ENCODE measurements around the gene SLC5A10. TPM values are rescaled to one million over a fixed set of nuclear protein-coding genes. Genes with fewer than 3 reads are reported as not detected.

SLC5A10 gene
- total and polyA plus RNA-seq, 2 donors = 0.05 TPM; not detected in 1

- no peak overlapping the region for H3K27ac ChIP-seq (ENCODE audit: low read depth)
- WGBS = 89% methylated on average over 9 of the region's 9 CpGs
- no peak for DNase-seq (ENCODE audit: extremely low spot score)
- H3K4me3 ChIP-seq (ENCODE audit: low read depth, low read length) = no peak overlapping the region
- no peaks in the 10 kb centered on the region for H3K36me3 ChIP-seq (ENCODE audit: insufficient read depth)
- no peaks in the 10 kb centered on the region for H3K4me1 ChIP-seq (ENCODE audit: insufficient read depth)
Measured at GRCh38 chr17:18988546-18989173, 36.7 kb downstream of the SLC5A10 start.

- Histone ChIP-seq H3K4me3 (ENCODE audit: low read depth, low read length) (no peak overlapping the region), H3K27ac (ENCODE audit: low read depth) (no peak overlapping the region), H3K4me1 (ENCODE audit: insufficient read depth) (no peaks in the 10 kb centered on the region), H3K36me3 (ENCODE audit: insufficient read depth) (no peaks in the 10 kb centered on the region)
- DNase-seq (ENCODE audit: extremely low spot score) = no peak
- WGBS = 92% methylated on average over 6 of the region's 6 CpGs
Measured at GRCh38 chr17:18990331-18990730, 38.4 kb downstream of the SLC5A10 start.

- WGBS = 94% methylated on average over 20 of the region's 20 CpGs
- Histone ChIP-seq H3K36me3 (ENCODE audit: insufficient read depth) (no peaks in the 10 kb centered on the region), H3K27ac (ENCODE audit: low read depth) (no peak overlapping the region), H3K4me1 (ENCODE audit: insufficient read depth) (no peaks in the 10 kb centered on the region), H3K4me3 (ENCODE audit: low read depth, low read length) (no peak overlapping the region)
- no peak for DNase-seq (ENCODE audit: extremely low spot score)
Measured at GRCh38 chr17:18991531-18992315, 39.8 kb downstream of the SLC5A10 start.

GRCh38 chr17:18992454-18993130 is 40.6 kb downstream of the SLC5A10 start:
- Histone ChIP-seq H3K4me1 (ENCODE audit: insufficient read depth) (no peaks in the 10 kb centered on the region), H3K4me3 (ENCODE audit: low read depth, low read length) (no peak overlapping the region), H3K27ac (ENCODE audit: low read depth) (no peak overlapping the region), H3K36me3 (ENCODE audit: insufficient read depth) (no peaks in the 10 kb centered on the region)
- 87% methylated on average over 22 of the region's 22 CpGs for WGBS
- no peak for DNase-seq (ENCODE audit: extremely low spot score)

- no peak for DNase-seq (ENCODE audit: extremely low spot score)
- Histone ChIP-seq H3K36me3 (ENCODE audit: insufficient read depth) (no peaks in the 10 kb centered on the region), H3K4me3 (ENCODE audit: low read depth, low read length) (no peak overlapping the region), H3K4me1 (ENCODE audit: insufficient read depth) (no peaks in the 10 kb centered on the region), H3K27ac (ENCODE audit: low read depth) (no peak overlapping the region)
- 59% methylated on average over 16 of the region's 16 CpGs for WGBS
Measured at GRCh38 chr17:18993905-18994526, 42.1 kb downstream of the SLC5A10 start.

- Histone ChIP-seq H3K4me3 (ENCODE audit: low read depth, low read length) (no peak overlapping the region), H3K27ac (ENCODE audit: low read depth) (no peak overlapping the region), H3K36me3 (ENCODE audit: insufficient read depth) (no peaks in the 10 kb centered on the region), H3K4me1 (ENCODE audit: insufficient read depth) (no peaks in the 10 kb centered on the region)
- WGBS = 31% methylated on average over 1 of the region's 1 CpG
- no peak for DNase-seq (ENCODE audit: extremely low spot score)
Measured at GRCh38 chr17:18994631-18995030, 42.7 kb downstream of the SLC5A10 start.

- WGBS = 95% methylated on average over 3 of the region's 3 CpGs
- no peak overlapping the region for H3K4me3 ChIP-seq (ENCODE audit: low read depth, low read length)
- no peaks in the 10 kb centered on the region for H3K4me1 ChIP-seq (ENCODE audit: insufficient read depth)
- H3K36me3 ChIP-seq (ENCODE audit: insufficient read depth) = no peaks in the 10 kb centered on the region
- H3K27ac ChIP-seq (ENCODE audit: low read depth) = no peak overlapping the region
- no peak for DNase-seq (ENCODE audit: extremely low spot score)
Measured at GRCh38 chr17:18995220-18995619, 43.3 kb downstream of the SLC5A10 start.

GRCh38 chr17:18996458-18996857 is 44.5 kb downstream of the SLC5A10 start:
- WGBS = 96% methylated on average over 2 of the region's 2 CpGs
- no peaks in the 10 kb centered on the region for H3K4me1 ChIP-seq (ENCODE audit: insufficient read depth)
- no peak for DNase-seq (ENCODE audit: extremely low spot score)
- no peaks in the 10 kb centered on the region for H3K36me3 ChIP-seq (ENCODE audit: insufficient read depth)
- H3K27ac ChIP-seq (ENCODE audit: low read depth) = no peak overlapping the region
- no peak overlapping the region for H3K4me3 ChIP-seq (ENCODE audit: low read depth, low read length)

- WGBS = 78% methylated on average over 6 of the region's 6 CpGs
- Histone ChIP-seq H3K4me1 (ENCODE audit: insufficient read depth) (no peaks in the 10 kb centered on the region), H3K36me3 (ENCODE audit: insufficient read depth) (no peaks in the 10 kb centered on the region), H3K4me3 (ENCODE audit: low read depth, low read length) (no peak overlapping the region), H3K27ac (ENCODE audit: low read depth) (no peak overlapping the region)
- no peak for DNase-seq (ENCODE audit: extremely low spot score)
Measured at GRCh38 chr17:18997650-18998196, 45.8 kb downstream of the SLC5A10 start.

- Histone ChIP-seq H3K4me3 (ENCODE audit: low read depth, low read length) (no peak overlapping the region), H3K27ac (ENCODE audit: low read depth) (no peak overlapping the region), H3K36me3 (ENCODE audit: insufficient read depth) (no peaks in the 10 kb centered on the region), H3K4me1 (ENCODE audit: insufficient read depth) (no peaks in the 10 kb centered on the region)
- DNase-seq (ENCODE audit: extremely low spot score) = no peak
- 94% methylated on average over 8 of the region's 8 CpGs for WGBS
Measured at GRCh38 chr17:18999394-18999793, 47.4 kb downstream of the SLC5A10 start.

GRCh38 chr17:18999911-19000310 is 47.9 kb downstream of the SLC5A10 start:
- no peaks in the 10 kb centered on the region for H3K4me1 ChIP-seq (ENCODE audit: insufficient read depth)
- 83% methylated on average over 6 of the region's 6 CpGs for WGBS
- DNase-seq (ENCODE audit: extremely low spot score) = no peak
- no peaks in the 10 kb centered on the region for H3K36me3 ChIP-seq (ENCODE audit: insufficient read depth)
- H3K27ac ChIP-seq (ENCODE audit: low read depth) = no peak overlapping the region
- H3K4me3 ChIP-seq (ENCODE audit: low read depth, low read length) = no peak overlapping the region

GRCh38 chr17:19000531-19001325 is 48.8 kb downstream of the SLC5A10 start:
- Histone ChIP-seq H3K4me1 (ENCODE audit: insufficient read depth) (no peaks in the 10 kb centered on the region), H3K27ac (ENCODE audit: low read depth) (no peak overlapping the region), H3K36me3 (ENCODE audit: insufficient read depth) (no peaks in the 10 kb centered on the region), H3K4me3 (ENCODE audit: low read depth, low read length) (no peak overlapping the region)
- WGBS = 85% methylated on average over 17 of the region's 17 CpGs
- DNase-seq (ENCODE audit: extremely low spot score) = no peak

Measured in urinary bladder (tissue), 4 donors.